Endometrial microvascular endothelial cells (primary cell): ENCODE results near the gene HACE1. TPM values are rescaled to one million over a fixed set of nuclear protein-coding genes. Genes with fewer than 3 reads are reported as not detected.

ENCODE experiments used
- in situ Hi-C: cut with HindIII; loops from 2 replicates; pipeline ENCODE4 v1.10.0; 2017; ENCODE audit warnings: low sequenced_read_pairs, low pct_unique_long_range_greater_than_20kb; ENCODE audit errors: inconsistent ontology term
- total RNA-seq: library from RNA; depleted of rRNA; stranded (reverse); fragments of >200 nt; gene quantifications from one replicate; pipeline ENCODE4 v1.2.3, GENCODE V29; 2015; ENCODE audit errors: inconsistent ontology term

HACE1 gene
- total RNA-seq, 1 donor from 2014 or later = 9.7 TPM

DNA sequence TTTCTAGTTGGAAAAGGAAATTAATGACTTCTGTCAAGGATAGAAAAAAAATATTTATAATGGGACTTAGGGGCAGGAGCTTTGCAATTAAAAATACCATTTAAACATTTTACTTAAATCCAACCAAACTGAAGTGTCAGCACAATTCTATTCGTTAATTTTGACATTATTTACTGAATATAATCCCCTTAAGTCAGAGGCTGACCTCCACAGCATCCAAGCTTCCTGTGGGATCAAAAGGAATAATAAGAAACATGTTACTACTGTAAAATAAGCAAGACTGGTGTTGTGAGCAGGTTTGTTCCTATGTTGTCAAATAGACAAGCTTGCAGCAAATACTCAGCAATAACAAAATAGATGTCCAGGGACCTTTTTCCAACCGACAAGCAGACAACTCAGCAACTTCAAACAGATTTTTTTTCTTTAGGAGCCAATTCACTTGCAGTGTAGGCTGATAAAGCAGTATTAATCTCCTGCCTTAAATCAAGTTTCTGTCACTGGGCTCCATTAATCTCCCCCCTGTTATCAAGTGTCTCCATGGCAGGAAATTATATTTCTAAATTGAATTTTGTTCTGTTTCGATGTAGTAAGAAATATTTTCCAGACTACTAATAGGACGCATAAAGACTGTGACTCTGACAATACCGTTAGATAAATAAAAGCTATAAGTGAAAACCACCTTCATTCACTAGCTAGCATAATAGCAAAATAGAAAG is 157.4 kb downstream of the HACE1 start:
- in situ Hi-C loops = no loop called here

DNA sequence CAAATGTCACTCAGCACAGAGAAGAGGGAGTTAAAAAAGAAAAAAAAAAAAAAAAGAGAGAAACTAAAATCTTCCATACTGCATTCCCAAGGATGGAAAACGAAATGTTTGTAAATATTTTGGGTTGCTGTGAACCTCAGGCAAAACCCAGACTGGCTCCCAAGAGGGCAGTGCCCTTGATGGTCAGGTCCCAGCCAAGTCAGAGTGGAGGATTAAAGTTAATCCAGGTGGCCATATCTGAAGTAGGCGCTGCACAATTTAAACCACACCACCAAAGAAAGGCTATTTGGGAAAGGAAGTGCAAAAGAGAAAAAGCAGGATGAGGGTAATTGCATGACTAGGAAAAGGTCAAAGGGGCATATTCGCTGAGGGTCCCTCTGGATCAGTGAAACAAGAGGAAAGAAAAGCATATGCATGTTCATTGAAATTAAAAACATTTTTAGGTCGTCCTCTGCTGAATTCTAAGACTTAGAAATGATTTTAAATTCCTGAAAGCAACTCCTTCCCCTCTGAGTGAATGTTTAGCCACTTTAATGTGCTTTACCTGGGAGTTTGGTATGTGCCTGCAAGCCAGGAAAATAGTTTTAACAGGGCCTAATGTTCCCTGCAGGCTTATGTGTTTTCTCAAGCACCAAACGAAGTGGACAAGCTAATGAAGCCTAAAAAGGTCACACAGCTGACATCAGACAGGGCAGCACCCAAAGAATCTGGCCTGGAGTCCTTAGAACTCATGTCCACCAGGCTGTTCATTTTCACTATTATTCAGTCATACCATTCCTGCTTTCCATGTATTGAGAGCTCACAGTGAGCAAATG is 159.1 kb downstream of the HACE1 start:
- in situ Hi-C loops = no loop called here

DNA sequence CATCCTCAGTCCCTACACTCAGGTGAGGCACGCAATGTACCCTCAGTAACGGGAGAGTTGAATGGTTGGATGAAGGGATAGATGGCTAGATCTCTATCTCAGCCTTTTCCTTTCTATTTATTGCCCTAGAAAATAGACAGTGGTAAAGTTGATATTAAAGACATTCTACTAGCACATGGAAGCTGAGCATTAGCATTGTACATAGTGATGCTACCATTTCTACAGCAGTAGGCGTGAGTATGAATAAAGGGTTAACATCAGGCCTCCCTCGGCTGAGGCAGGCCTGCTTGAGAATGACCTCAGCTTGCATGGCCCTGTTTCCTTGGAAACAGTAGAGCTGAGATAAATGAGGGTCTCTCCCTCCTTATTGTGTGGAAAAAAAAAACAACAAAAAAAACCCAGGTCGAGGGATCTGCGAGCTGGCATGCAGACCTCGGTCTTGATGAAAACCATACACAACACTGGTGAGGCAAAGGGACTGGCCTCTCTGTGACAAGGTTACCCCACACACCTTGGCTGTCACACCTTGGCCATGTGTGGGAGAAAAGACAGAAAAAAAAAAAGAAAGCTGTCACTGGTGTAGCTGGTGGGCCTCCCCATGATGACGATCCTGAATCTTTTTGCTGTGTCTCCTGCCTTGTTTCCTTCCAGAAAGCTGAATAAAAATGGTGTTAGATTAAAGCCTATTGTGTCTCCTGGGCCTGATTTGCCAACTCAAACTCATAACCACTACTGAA is 160.0 kb downstream of the HACE1 start:
- in situ Hi-C loops = no loop called here

DNA sequence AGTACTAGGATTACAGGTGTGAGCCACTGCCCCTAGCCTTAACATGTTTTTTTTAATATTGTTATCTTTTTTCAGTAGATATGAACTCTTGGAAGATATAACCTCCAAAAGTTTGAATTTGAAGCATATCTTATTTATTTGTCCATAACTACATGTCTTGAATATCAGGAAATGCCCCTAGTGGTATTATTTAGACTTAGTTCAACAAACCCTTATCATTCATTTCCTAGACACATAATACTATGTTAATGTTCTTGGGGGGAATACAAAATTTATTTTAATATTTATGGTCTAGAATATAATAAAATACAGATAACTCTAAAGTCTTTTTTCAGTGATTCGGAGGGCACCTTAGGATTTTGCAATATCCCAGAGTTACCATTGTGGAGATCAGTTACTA is 160.7 kb downstream of the HACE1 start:
- in situ Hi-C loops = no loop called here

DNA sequence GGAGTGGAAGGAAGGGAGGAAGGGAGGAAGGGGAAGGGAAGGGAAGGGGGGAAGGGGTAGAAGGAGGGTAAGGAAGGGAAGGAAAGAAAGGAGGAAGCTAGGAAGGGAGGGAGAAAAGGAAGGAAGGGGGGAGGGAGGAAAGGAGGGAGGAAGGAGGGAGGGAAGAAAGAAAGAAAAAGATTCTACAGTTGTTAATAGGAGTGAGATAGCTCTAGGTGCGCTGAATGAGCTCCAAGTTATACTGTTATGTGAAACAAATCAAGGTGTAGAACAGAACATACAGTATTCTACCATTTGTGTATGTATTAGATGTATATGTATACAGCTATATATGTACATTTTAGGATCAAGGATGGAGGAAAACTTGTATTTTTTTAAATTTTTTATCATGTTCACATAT is 167.7 kb downstream of the HACE1 start:
- in situ Hi-C loops = no loop called here

DNA sequence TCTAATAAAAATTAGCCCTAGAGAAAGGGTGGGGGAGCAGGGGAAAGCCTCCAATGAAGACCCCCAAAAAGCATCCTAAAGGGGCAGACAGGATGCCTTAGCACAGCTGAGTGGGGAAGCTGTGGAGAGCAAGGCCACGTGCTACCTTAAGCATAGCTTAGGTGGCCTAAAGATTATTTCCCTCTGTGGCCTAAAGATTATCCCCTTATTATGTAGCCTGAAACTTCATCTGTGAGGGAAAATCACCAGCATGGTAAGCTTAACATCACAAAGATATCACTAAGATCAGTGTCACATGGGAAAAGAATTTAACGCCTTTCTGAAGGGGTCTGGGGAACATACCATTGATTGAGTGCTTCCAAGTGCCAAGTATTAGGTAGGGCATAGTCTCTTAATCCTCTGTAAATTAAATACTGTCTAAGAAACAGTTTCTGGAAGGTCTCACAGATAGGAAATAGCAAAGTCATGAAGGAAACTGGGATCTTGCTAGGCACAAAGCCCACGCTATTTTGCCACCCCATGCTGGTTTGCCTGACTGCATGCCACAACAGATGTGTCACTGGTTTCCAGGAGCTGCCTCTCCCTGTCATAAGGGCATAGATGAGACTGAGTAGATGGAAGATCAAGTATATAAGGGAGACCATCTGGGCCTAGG is 170.0 kb downstream of the HACE1 start:
- in situ Hi-C loops = no loop called here

DNA sequence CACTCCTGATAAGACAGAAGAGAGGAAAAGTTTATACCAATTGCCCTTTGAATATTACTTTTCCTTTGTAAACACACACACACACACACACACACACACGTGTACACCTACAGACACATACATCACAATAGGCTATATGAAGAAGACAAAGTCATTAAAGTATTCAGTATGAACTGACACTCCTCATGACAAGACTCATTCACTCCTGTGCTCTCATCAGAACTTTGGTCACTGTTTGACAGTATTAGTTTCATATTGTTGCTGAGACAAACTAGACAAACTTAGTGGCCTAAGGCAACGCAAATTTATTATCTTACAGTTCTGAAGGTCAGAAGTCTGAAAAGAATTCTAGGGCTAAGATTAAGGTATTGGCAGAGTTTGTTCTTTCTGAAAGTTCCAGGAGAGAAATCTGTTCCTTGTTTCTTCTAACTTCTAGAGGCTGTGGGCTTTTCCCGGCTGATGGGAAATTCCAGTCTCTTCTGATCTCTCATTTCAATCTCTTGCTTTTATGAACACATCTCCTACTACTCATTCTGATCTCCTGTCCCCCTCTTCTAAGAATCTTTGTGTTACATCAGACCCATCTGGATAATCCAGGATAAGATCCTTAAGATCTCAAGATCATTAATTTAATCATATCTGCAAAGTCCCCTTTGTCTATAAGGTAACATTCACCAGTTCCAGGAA is 171.3 kb downstream of the HACE1 start:
- in situ Hi-C loops = no loop called here

DNA sequence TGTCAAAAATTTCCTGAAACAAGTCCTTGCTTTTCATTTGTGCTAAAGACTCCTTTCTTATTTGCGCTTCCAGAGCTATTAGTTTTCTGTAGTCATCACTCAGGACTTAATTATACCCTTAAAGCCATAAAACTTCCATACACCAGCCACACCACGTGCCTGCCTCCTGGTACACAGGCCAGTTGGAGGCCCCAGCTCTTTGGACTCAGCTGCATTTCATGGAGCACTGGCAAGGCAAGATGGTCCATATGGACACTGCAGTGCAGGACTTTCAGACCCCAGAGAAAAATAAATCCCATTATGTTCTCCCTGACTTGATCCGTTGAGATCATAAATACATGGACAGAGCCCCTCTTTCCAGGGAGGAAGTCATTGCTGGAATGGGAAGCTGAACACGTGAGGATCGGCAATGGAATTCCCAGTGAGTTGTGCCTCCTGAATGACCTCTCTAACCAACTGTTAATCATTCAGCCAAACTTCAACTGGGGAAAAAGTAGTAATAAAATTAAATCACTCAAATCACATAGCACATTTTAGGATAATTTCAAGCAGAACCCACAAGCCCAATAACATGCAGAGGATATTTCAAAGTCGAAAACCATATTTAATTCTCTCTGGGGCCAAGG is 173.1 kb downstream of the HACE1 start:
- in situ Hi-C loops = no loop called here

DNA sequence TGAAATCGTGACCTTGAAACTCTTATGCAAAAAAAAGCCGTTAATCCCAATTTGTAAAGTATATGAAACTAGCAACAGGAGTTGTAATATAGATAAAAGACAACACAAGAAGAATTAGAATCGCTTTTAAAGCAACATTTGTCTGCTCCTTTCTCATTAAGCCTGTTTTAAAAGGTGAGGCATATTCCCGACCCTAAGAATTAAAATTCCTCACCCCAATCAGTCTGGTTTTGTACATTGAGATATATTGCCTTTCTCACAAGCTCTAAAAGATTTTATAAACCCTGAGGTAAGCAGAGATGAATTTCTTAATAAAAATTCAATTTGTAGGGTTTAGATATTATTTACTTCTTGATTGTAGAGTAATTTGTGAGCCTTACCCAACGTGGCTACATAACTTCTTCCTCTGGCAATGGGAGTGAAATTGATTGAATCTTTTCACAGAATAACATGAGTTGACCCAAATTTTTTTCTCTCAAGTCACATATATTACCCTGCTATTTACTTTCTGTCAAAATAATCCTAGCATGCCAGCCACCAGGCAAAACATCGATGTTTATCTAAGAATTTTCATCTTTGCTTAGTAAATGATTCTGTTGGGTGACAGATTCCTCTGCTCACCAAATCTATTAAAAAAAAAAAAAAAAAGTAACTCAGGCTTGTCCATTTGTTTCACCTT is 173.7 kb downstream of the HACE1 start:
- in situ Hi-C loops = no loop called here

DNA sequence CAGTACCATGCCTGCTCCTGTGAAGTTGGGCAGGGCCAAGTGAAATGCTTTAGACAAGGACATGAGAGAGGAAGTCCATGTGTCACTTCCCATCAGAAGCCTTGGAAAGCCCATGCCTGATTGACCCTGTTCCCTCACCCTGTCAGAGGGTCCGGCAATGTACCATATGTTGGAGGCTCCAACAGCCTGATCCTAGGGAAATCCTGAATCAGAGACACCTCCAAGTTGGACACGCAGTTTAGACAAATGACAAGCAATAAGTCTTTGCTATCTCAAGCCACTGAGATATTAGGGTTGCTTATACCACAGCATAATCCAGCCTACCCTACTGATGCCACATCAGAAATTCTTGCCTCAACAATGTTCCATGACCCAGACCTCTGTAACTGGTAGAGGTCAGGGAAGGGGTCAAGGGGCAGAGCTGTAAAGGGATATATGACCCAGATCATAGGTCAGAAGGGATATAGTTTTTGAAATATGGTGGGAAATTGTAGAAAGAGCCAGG is 174.8 kb downstream of the HACE1 start:
- in situ Hi-C loops = no loop called here

DNA sequence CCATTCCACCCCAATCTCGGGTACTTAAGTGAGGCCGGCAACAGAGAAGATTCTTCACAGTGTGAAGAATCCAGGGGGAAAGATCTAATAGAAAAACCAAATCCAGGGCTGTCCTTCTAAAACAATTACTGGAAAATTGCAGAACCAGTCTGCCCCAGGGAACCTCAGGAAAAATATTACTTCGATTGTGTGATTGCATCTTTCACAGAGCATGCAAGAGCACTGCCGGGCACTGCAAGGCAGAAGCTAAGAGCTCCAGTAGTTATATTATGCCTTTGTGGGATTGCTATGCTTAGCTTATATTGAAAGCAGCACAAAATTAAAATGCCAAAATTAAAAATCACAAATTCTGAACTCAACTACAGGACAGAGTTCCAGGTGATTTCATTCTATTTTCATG is 175.9 kb downstream of the HACE1 start:
- in situ Hi-C loops = no loop called here

DNA sequence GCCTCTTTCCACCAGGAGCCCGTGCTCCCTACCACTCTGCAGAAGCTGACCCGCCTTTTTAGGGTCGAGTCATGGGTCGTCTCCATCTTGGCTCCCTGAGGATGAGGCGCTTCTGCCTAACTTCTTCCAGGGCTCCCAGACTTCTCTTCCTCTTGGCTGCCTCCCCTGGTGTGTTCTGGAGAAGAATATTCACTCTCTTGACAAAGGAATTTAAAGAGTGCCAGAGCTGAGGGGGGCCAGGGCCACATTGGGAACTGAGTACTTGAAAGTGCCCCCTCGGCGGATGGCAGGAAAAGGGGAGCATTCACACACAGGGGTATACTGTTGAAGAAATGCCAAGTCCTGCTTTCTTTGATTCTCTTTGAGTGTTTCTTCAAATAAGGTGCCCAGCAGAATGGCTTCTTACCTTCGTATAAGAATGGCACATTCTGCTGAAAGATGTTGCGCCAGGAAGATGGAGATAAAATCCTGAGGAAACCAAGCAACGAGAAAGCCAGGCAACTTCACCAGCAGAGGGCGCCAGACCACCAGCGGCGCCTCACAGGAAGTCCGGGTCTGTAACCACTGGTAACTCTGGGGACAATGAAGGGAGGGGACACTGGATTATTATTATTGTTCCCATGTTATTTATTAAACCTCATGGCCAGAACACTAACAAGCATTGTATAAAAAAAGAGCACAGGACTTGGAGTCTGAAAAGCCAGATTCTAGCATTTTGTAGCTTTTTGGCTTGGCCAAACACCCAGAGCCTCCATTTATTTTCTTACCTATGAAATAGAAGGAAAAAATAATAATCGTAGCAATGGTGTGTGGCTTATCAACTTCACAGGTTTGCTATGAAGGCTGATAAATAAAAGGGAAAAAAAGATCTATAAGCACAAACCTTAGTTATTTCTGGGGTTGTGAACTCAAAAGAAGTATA is 176.7 kb downstream of the HACE1 start:
- in situ Hi-C loops = no loop called here

DNA sequence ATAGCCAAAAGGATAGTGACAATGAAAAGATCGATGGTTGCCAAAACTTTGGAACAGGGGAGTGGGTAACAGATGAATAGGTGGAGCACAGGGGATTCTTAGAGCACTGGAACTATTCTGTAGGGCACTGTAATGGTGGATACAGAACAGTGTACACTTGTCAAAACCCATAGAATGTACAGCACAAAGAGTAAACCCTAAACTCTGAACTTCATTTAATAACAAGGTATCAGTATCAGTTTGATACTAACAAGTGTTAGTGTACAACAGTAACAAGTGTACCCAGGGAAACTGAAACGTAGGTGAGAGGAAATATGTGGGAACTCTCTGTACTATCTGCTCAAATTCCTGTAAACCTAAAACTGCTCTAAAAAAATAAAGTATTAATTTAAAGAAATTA is 179.2 kb downstream of the HACE1 start:
- in situ Hi-C loops = no loop called here

DNA sequence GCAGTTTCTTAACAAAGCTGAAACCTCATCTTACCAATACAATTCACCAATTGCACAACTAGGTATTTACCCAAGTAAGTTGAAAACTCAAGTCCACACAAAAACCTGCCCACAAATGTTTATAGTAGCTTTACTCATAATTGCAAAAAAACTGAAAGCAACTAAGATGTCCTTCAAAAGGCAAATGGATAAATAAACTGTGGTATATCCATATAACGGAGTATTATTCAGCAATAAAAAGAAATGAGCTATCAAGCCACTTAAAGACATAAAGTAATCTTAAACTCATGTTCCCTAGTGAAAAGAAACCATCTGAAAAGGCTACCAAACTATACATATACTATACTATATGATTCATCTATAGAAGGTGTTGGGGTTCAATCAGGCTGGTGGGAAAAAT is 179.7 kb downstream of the HACE1 start:
- in situ Hi-C loops = no loop called here
